Upper lobe of right lung (tissue), 1 donor: ENCODE data around the gene SPAG16. TPM values are rescaled to one million over a fixed set of nuclear protein-coding genes. Genes with fewer than 3 reads are reported as not detected.

Source experiments
- ATAC-seq: fragments of 200-7000 bp; cut with Tn5 transposase; one replicate; pipeline ENCODE4 v1.9.1; 2020; ENCODE audit warnings: mild to moderate bottlenecking, moderate library complexity
- DNase-seq: peaks from one replicate; pipeline ENCODE4 v3.0.0-alpha.2; 2020
- H3K27ac ChIP-seq: fragments of 200-600 bp; one replicate; pipeline ENCODE4 v1.8.0; 2022
- H3K27me3 ChIP-seq: fragments of 200-600 bp; one replicate; pipeline ENCODE4 v1.8.0; 2022; ENCODE audit warnings: mild to moderate bottlenecking
- H3K36me3 ChIP-seq: fragments of 200-600 bp; one replicate; pipeline ENCODE4 v1.8.0; 2022
- H3K4me1 ChIP-seq: fragments of 200-600 bp; one replicate; pipeline ENCODE4 v1.8.0; 2022
- H3K4me3 ChIP-seq: fragments of 200-600 bp; one replicate; pipeline ENCODE4 v1.8.0; 2022; ENCODE audit warnings: mild to moderate bottlenecking
- H3K9me3 ChIP-seq: fragments of 200-600 bp; one replicate; pipeline ENCODE4 v1.8.0; 2022
- CTCF ChIP-seq: fragments of 200-600 bp; IDR thresholded peaks from one replicate; pipeline ENCODE4 v1.8.0; 2022; ENCODE audit warnings: antibody characterized with exemption
- intact Hi-C: fragments of 100-400 bp; cut with DNase I; formaldehyde crosslinking; loops from one replicate; pipeline ENCODE4 v1.11.0; 2022
- total RNA-seq: library from RNA; stranded (reverse); fragmentation: NEBNext Ultra II Directional; extraction: Animal tissue kit (Norgen Biotek cat#: 25700); gene quantifications from one replicate; pipeline ENCODE4 v1.2.1, GENCODE V29; 2021
- donor health status: DM: no; HTN: yes; CAD: no; lungs with severe emphysema.

Gene SPAG16
- total RNA-seq, 1 donor from 2014 or later, result 11.6 TPM

DNA sequence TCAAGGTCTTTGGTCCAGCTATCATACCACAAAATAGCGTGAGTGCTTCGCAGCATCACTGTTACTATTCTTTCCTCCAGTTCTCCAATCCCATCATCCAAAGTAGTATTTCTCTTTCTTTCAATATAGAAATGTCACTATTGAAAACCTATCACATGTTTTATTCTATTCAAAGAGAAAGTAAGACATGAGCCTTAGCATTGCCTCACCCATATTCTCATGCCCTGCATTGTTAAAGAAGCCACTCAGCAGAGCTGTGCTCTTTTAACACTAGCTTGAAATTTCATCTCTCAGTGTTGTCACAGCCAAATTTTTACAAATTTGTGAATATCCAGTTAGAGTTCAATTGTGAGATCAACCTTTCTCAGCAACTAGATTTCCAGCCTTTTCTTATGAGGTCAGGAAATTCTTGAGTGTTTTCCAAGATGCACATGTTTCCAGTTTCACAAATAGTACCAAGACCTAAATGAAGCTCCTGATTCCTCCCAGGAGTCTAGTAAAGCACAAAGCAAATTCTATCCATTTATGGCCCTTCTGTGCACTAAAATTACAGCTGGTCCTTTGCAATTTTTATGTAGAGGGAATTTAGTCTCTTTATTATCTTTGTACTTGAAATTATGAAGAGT, 343.7 kb downstream of the SPAG16 start:
- intact Hi-C loops, result no loop called here
- Histone ChIP-seq H3K27ac (no peak overlapping the region), H3K4me3 (no peak overlapping the region), H3K9me3 (no peaks in the 10 kb centered on the region), H3K36me3 (no peaks in the 10 kb centered on the region), H3K27me3 (no peaks in the 10 kb centered on the region), H3K4me1 (no peaks in the 10 kb centered on the region)
- ATAC-seq (no peak), DNase-seq (no peak)
- no peak for TF ChIP-seq CTCF

GRCh38 chr2:213640738-213641425, 356.6 kb downstream of the SPAG16 start:
- intact Hi-C loops, result no loop called here
- no peaks in the 10 kb centered on the region for H3K4me1 ChIP-seq
- no peaks in the 10 kb centered on the region for H3K9me3 ChIP-seq
- no peaks in the 10 kb centered on the region for H3K27me3 ChIP-seq
- H3K36me3 ChIP-seq, result no peaks in the 10 kb centered on the region
- no peak overlapping the region for H3K4me3 ChIP-seq
- no peak for TF ChIP-seq CTCF
- ATAC-seq (no peak), DNase-seq (no peak)
- H3K27ac ChIP-seq, result no peak overlapping the region

- Histone ChIP-seq H3K4me3 (no peak overlapping the region), H3K27me3 (no peaks in the 10 kb centered on the region), H3K36me3 (no peaks in the 10 kb centered on the region), H3K9me3 (no peaks in the 10 kb centered on the region), H3K4me1 (no peaks in the 10 kb centered on the region), H3K27ac (no peak overlapping the region)
- no peak for DNase-seq
- intact Hi-C loops, result no loop called here
- no peak for ATAC-seq
- TF ChIP-seq CTCF, result no peak
Measured at GRCh38 chr2:213644926-213645325, 360.7 kb downstream of the SPAG16 start.

- intact Hi-C loops, result no loop called here
- Histone ChIP-seq H3K9me3 (no peaks in the 10 kb centered on the region), H3K27me3 (no peaks in the 10 kb centered on the region), H3K4me3 (no peak overlapping the region), H3K36me3 (no peaks in the 10 kb centered on the region), H3K4me1 (no peaks in the 10 kb centered on the region), H3K27ac (no peak overlapping the region)
- DNase-seq (no peak), ATAC-seq (no peak)
- TF ChIP-seq CTCF, result no peak
Measured at GRCh38 chr2:213649176-213649575, 364.9 kb downstream of the SPAG16 start.

- H3K36me3 ChIP-seq, result no peaks in the 10 kb centered on the region
- DNase-seq (no peak), ATAC-seq (no peak)
- peaks cover 4% of the 10 kb centered on the region for H3K9me3 ChIP-seq
- no peak for TF ChIP-seq CTCF
- intact Hi-C loops, result no loop called here
- H3K27me3 ChIP-seq, result no peaks in the 10 kb centered on the region
- no peak overlapping the region for H3K27ac ChIP-seq
- no peaks in the 10 kb centered on the region for H3K4me1 ChIP-seq
- no peak overlapping the region for H3K4me3 ChIP-seq
Measured at GRCh38 chr2:213664817-213665216, 380.6 kb downstream of the SPAG16 start.
